BJ (cell line): ENCODE results near the gene COL27A1. TPM values are rescaled to one million over a fixed set of nuclear protein-coding genes. Genes with fewer than 3 reads are reported as not detected.

Experiments used
- CTCF ChIA-PET: fragments of 350-600 bp; formaldehyde crosslinking; extraction: SDS; loops from one replicate; lab custom pipeline; 2021; ENCODE audit warnings: antibody characterized with exemption, inconsistent platforms; lab: Yijun Ruan, JAX
- POLR2A ChIA-PET: fragments of 300-600 bp; sonication (Branson Sonifier 250); formaldehyde crosslinking; extraction: SDS; loops from one replicate; lab custom pipeline; 2021; ENCODE audit warnings: antibody characterized with exemption; lab: Charles Lee
- DNase-seq: peaks from one replicate; pipeline ENCODE4 v3.0.0-alpha.2; 2011; ENCODE audit warnings: low read depth
- H3K27me3 ChIP-seq: 2 replicates; pipeline ENCODE4 v1.6.0; 2011; ENCODE audit warnings: low read length; ENCODE audit not compliant: control insufficient read depth, insufficient read depth
- H3K36me3 ChIP-seq: 2 replicates; pipeline ENCODE4 v1.5.1; 2011; ENCODE audit warnings: low read length; ENCODE audit not compliant: control insufficient read depth, insufficient read depth
- H3K4me3 ChIP-seq: 2 replicates; pipeline ENCODE4 v1.5.1; 2011; ENCODE audit warnings: low read depth, mild to moderate bottlenecking, control low read depth, low read length
- CTCF ChIP-seq: IDR thresholded peaks from 2 replicates; pipeline ENCODE4 v1.5.1; 2011; ENCODE audit warnings: low read depth, mild to moderate bottlenecking, control low read depth, inconsistent platforms, low read length, moderate library complexity; ENCODE audit not compliant: insufficient read depth
- polyA plus RNA-seq: library from polyadenylated mRNA; depleted of rRNA; stranded (reverse); fragments of >200 nt; gene quantifications from 2 replicates; pipeline ENCODE4 v1.2.3, GENCODE V29; 2011

Gene COL27A1
- polyA plus RNA-seq, 1 experiment: 16.6 TPM

DNA sequence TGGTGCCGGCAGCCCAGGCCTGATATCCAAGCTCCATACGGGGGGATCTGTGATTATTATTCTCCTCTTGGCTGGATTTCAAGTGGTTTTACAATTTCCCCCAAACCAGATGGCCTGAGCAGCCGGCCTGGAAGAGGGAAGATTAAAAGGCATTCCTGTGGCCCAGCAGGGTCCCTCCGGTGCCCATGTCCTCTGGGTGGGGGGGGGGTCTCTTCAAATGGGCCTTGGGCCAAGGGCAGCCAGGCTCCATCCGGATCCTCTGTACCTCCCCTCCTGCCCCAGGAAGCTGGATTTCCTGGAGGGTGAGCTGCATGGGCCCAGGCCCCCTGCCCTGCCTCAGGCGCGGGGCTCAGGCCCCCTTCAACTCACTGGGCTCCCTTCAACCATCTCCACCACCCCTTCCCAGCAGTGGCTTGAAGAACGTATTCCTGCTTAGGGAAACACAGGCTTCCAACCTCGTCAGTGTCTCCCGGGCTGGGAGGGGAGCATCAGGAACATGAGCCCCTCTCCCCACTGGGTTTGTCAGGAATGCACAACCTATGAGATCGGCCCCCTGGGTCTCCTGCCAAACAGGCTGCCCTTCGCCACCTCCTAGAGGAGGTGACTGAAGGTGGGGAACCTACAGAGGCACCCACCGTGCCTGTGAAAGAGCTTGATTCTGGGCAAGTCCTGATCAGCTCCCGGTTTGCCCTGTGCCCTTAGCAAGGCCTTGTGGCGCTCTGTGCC is 104.6 kb downstream of the COL27A1 start:
- DNase-seq: no peak
- POLR2A ChIA-PET: no interaction called here
- CTCF ChIA-PET: interaction anchor here (1.3 to 4.2 kb wide), 3 partner anchors 9 to 105 kb away, joined by 3 to 17 read pairs (median 4); partner anchors contain the start of gene COL27A1
- peaks cover 17% of the 10 kb centered on the region for H3K36me3 ChIP-seq
- TF ChIP-seq CTCF: no peak
- H3K4me3 ChIP-seq: no peak overlapping the region
- H3K27me3 ChIP-seq: no peaks in the 10 kb centered on the region

DNA sequence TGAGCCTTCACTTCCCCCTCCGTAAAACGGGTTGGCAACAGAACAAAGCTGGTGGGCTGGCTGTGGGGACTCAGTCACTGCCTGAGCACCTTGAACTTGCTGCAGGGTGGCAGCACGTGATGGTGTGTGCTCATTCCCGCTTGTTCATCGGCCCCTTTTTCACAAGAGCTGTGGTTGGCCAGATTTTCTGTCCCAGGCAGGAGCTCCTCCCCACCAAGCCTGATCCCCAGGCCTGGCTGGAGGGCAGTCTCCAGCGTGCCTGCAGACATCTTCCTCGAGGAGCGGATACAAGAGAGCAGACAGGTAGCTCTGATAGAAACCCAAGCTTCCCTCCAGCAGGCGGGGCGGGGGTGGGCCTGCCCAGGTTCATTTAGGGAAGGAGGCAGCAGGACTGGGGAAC is 105.7 kb downstream of the COL27A1 start:
- POLR2A ChIA-PET: interaction anchor here (0.6 kb wide), 1 partner anchor 54 kb away, joined by 4 read pairs; no protein-coding TSS in a partner anchor
- no peak overlapping the region for H3K4me3 ChIP-seq
- TF ChIP-seq CTCF: no peak

DNA sequence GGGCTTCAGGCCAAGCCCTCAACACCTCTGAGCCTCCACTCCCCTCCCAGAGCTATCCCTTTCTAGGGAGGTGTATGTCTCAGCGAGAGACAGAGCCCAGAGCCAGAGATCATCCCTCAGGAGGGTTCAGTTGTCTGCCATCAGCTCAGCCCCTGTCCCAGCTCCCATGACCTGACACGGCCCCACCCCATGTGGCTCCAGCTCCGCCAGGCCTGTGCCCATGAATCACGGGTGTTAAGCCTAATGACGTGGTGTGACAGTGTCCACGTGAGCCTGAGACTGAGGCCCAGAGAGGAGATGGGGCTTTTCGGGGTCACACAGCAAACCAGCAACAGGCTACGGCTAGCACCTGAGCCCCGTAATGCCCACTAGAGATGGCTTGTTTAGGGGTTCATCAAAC is 106.7 kb downstream of the COL27A1 start:
- no peak for TF ChIP-seq CTCF
- H3K4me3 ChIP-seq: no peak overlapping the region
- no peaks in the 10 kb centered on the region for H3K27me3 ChIP-seq
- CTCF ChIA-PET: interaction anchor here (0.7 to 4.2 kb wide), 8 partner anchors 8 to 155 kb away, joined by 3 to 17 read pairs (median 4); partner anchors contain the start of gene COL27A1
- DNase-seq: no peak
- POLR2A ChIA-PET: no interaction called here
- H3K36me3 ChIP-seq: peaks cover 14% of the 10 kb centered on the region

More for the DNA sequence above, 105.7 kb downstream of the COL27A1 start:
- DNase-seq: no peak
- Histone ChIP-seq H3K36me3 (peaks cover 17% of the 10 kb centered on the region), H3K27me3 (no peaks in the 10 kb centered on the region)
- CTCF ChIA-PET: interaction anchor here (0.6 to 4.2 kb wide), 7 partner anchors 10 to 154 kb away, joined by 3 to 17 read pairs (median 3); partner anchors contain the start of gene COL27A1

DNA sequence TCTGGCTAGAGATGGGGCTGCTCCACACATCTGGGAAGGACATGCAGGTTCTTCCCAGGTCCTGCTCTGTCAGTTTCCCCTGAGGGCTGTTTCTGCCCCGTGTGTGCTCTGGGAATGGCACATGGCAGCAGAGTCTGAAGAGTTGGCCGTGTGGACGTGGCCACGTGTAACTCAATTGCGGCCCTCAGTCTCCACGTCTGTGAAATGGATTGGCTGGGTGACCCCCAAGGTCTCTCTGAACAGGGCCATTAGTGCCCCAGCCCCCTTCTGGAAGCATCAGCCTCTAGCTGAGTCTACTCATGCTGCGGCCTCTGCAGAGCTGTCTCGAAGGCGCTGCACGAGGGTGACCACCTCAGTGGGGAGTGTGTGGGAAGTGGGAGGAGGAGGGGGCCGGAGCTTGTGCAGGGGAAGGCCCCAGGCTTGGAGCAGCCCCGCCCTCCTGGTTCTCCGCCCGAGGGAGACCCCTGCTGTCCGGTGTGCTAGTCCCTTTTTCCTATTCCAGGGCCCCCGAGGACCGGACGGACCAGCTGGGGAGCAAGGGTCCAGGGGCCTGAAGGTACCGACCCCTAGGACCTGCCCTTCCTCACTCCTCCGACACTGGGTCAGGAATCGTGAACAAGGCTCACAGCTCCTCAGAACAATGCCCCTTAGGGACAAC is 108.6 kb downstream of the COL27A1 start:
- TF ChIP-seq CTCF: peak; percentile 37; the same call in 1 of the 2 replicates
- no peak for DNase-seq
- Histone ChIP-seq H3K27me3 (no peaks in the 10 kb centered on the region), H3K36me3 (peaks cover 14% of the 10 kb centered on the region), H3K4me3 (no peak overlapping the region)
- ChIA-PET CTCF (interaction anchor here (0.8 to 2.9 kb wide), 10 partner anchors 10 to 156 kb away, joined by 3 to 11 read pairs (median 4); partner anchors contain the start of gene COL27A1), POLR2A (no interaction called here)

- POLR2A ChIA-PET: no interaction called here
Measured at GRCh38 chr9:114264806-114265550, 109.6 kb downstream of the COL27A1 start.

More at GRCh38 chr9:114264806-114265550, 109.6 kb downstream of the COL27A1 start:
- CTCF ChIA-PET: interaction anchor here (0.6 to 2.9 kb wide), 12 partner anchors 9 to 157 kb away, joined by 3 to 11 read pairs (median 4); partner anchors contain the start of gene COL27A1
- no peak for TF ChIP-seq CTCF
- H3K36me3 ChIP-seq: peaks cover 14% of the 10 kb centered on the region
- H3K4me3 ChIP-seq: no peak overlapping the region
- no peaks in the 10 kb centered on the region for H3K27me3 ChIP-seq
- no peak for DNase-seq
